HepG2 (cell line): ENCODE measurements around the gene TPRG1. TPM values are rescaled to one million over a fixed set of nuclear protein-coding genes. Genes with fewer than 3 reads are reported as not detected.

ENCODE experiments used
- ATAC-seq: fragments of 200-7000 bp; cut with Tn5 transposase; 3 replicates; pipeline ENCODE4 v1.9.1; 2020; ENCODE audit warnings: mild to moderate bottlenecking, moderate library complexity
- BruUV-seq: library from RNA; stranded (reverse); fragments of 400-500 nt; replicated peaks from 2 replicates; lab custom pipeline; 2021; lab: Mats Ljungman, UMichigan
- CTCF ChIA-PET: fragments of 300-600 bp; formaldehyde crosslinking; extraction: SDS; loops from one replicate; lab custom pipeline; 2021; ENCODE audit warnings: low total read pairs, inconsistent platforms, low intra/inter-chr PET ratio; lab: Yijun Ruan, JAX
- POLR2A ChIA-PET: fragments of 350-600 bp; sonication (Branson Sonifier 250); formaldehyde crosslinking; loops from one replicate; lab custom pipeline; 2020; ENCODE audit warnings: antibody characterized with exemption, inconsistent platforms; lab: Yijun Ruan, JAX
- DNase-seq: peaks from one replicate; pipeline ENCODE4 v3.0.0-alpha.2; 2015; ENCODE audit warnings: low spot score
- FAIRE-seq: peaks from 3 replicates; lab custom pipeline; 2011; peaks lifted over from hg19 to GRCh38; lab: Jason Lieb, UNC
- H2AFZ ChIP-seq: one replicate; pipeline ENCODE4 v1.6.1; 2011; ENCODE audit warnings: low read length, inconsistent platforms
- H3K27ac ChIP-seq: fragments of 300-600 bp; 3 replicates; pipeline ENCODE4 v1.8.0; 2011; ENCODE audit warnings: mixed run types, mild to moderate bottlenecking, mixed read lengths, low read length, inconsistent platforms; ENCODE audit not compliant: insufficient read depth; ENCODE audit errors: extremely low read length
- H3K27me3 ChIP-seq, 2 experiments: fragments of 200-600 bp in 1 of 2; 2 replicates in 1 of 2; 3 replicates in 1 of 2; pipeline versions ENCODE4 v1.6.0 to v1.8.0; 2011; ENCODE audit warnings: low read length in 2 of 2, mild to moderate bottlenecking in 2 of 2, moderate library complexity in 2 of 2, inconsistent platforms in 1 of 2; ENCODE audit not compliant: insufficient read depth in 2 of 2, control insufficient read depth in 1 of 2
- H3K36me3 ChIP-seq, 2 experiments: fragments of 200-600 bp in 1 of 2; replicated peaks in 1 of 2; 2 replicates in 1 of 2; 3 replicates in 1 of 2; pipeline versions ENCODE4 v1.5.1 to v1.8.0; 2011; ENCODE audit warnings: low read length in 2 of 2, inconsistent platforms in 1 of 2; ENCODE audit not compliant: insufficient read depth in 2 of 2, control insufficient read depth in 1 of 2
- H3K4me1 ChIP-seq: 2 replicates; pipeline ENCODE4 v1.5.1; 2012; ENCODE audit warnings: low read length, inconsistent platforms; ENCODE audit not compliant: insufficient read depth
- H3K4me2 ChIP-seq: 2 replicates; pipeline ENCODE4 v1.6.0; 2011; ENCODE audit warnings: low read depth, low read length, inconsistent platforms
- H3K4me3 ChIP-seq, 3 experiments: fragments of 200-600 bp in 1 of 3; sonication (generic), shearing (Covaris generic) in 1 of 3; replicated peaks in 1 of 3; 2 replicates each; pipeline ENCODE4 v1.5.1; 2011 to 2016; ENCODE audit warnings: low read length in 3 of 3, inconsistent platforms in 2 of 3, low read depth in 2 of 3, mild to moderate bottlenecking in 2 of 3, control low read depth in 1 of 3, mixed read lengths in 1 of 3; ENCODE audit not compliant: insufficient read depth in 1 of 3
- H3K79me2 ChIP-seq: one replicate; pipeline ENCODE4 v1.6.1; 2011; ENCODE audit warnings: low read length, inconsistent platforms; ENCODE audit not compliant: insufficient read depth
- H3K9ac ChIP-seq: 2 replicates; pipeline ENCODE4 v1.6.0; 2011; ENCODE audit warnings: mild to moderate bottlenecking, low read depth, low read length, inconsistent platforms; ENCODE audit not compliant: insufficient read depth
- H3K9me3 ChIP-seq: 2 replicates; pipeline ENCODE4 v1.5.1; 2012; ENCODE audit warnings: mild to moderate bottlenecking, low read length
- H4K20me1 ChIP-seq: 2 replicates; pipeline ENCODE4 v1.6.0; 2011; ENCODE audit warnings: inconsistent platforms, mild to moderate bottlenecking, low read length, moderate library complexity; ENCODE audit not compliant: insufficient read depth
- CAMTA2 ChIP-seq: sonication (generic); formaldehyde crosslinking; IDR thresholded peaks from 2 replicates; pipeline ENCODE4 v1.4.0; 2020; ENCODE audit warnings: mild to moderate bottlenecking, missing genetic modification reagents, borderline replicate concordance
- ETV6 ChIP-seq: sonication (generic); formaldehyde crosslinking; conservative IDR thresholded peaks from 2 replicates; pipeline ENCODE4 v1.4.0; 2020; ENCODE audit warnings: missing genetic modification reagents
- FOXO1 ChIP-seq: sonication (generic); formaldehyde crosslinking; IDR thresholded peaks from 2 replicates; pipeline ENCODE4 v1.4.0; 2020; ENCODE audit warnings: missing genetic modification reagents
- IKZF4 ChIP-seq: sonication (generic); formaldehyde crosslinking; IDR thresholded peaks from 2 replicates; pipeline ENCODE4 v1.5.1; 2020; ENCODE audit warnings: borderline replicate concordance, mild to moderate bottlenecking, low read depth, missing genetic modification reagents; ENCODE audit errors: not compliant biosample characterization
- RXRB ChIP-seq: IDR thresholded peaks from 2 replicates; pipeline ENCODE4 v1.6.1; 2016; ENCODE audit warnings: borderline replicate concordance, missing genetic modification reagents, missing compliant biosample characterization
- SMAD9 ChIP-seq: sonication (generic); formaldehyde crosslinking; IDR thresholded peaks from 2 replicates; pipeline ENCODE4 v1.5.1; 2020; ENCODE audit warnings: mild to moderate bottlenecking, missing genetic modification reagents
- TEAD2 ChIP-seq: sonication (generic); formaldehyde crosslinking; IDR thresholded peaks from 2 replicates; pipeline ENCODE4 v1.9.0; 2021; ENCODE audit warnings: missing genetic modification reagents
- ZNF552 ChIP-seq: sonication (generic); formaldehyde crosslinking; IDR thresholded peaks from 2 replicates; pipeline ENCODE4 v1.9.0; 2022; ENCODE audit warnings: missing genetic modification reagents, mild to moderate bottlenecking, borderline replicate concordance
- ZNF629 ChIP-seq: sonication (generic); formaldehyde crosslinking; conservative IDR thresholded peaks from 2 replicates; pipeline ENCODE4 v1.5.0; 2020; ENCODE audit warnings: missing genetic modification reagents
- WGBS: methylation state at CpG from one replicate; pipeline ENCODE4 v1.1.6; 2017; ENCODE audit warnings: low lambda C conversion rate; 5-methylcytosine and 5-hydroxymethylcytosine counted together
- in situ Hi-C: cut with HindIII; loops from 2 replicates; pipeline ENCODE4 v1.10.0; 2017; ENCODE audit warnings: low pct_unique_long_range_greater_than_20kb; ENCODE audit not compliant: extremely low pct_ligation_motif_present
- intact Hi-C: fragments of 100-400 bp; cut with micrococcal nuclease; formaldehyde crosslinking; loops from one replicate; pipeline ENCODE4 v1.10.0; 2022; ENCODE audit not compliant: unreplicated experiment
- polyA plus RNA-seq, 8 experiments: library from polyadenylated mRNA; depleted of rRNA in 3 of 8; stranded (reverse) in 7 of 8; unstranded in 1 of 8; fragments of >200 nt; fragmentation: Illumina TruSeq in 4 of 8; extraction: Trizol in 4 of 8; gene quantifications; 2 replicates each; pipeline versions ENCODE4 v1.2.1 to v1.2.3, GENCODE V29; 2011 to 2016; ENCODE audit warnings: low read depth in 4 of 8, missing spikeins in 1 of 8, mixed read lengths in 1 of 8; ENCODE audit not compliant: insufficient read depth in 1 of 8
- total RNA-seq, 5 experiments: library from RNA; depleted of rRNA; stranded (reverse); fragments of >200 nt; fragmentation: Illumina TruSeq; extraction: Trizol; gene quantifications; 2 replicates each; pipeline ENCODE4 v1.2.3, GENCODE V29; 2016; ENCODE audit warnings: low read depth in 1 of 5
- TF ChIP-seq, protein P1 (sequence below): sonication (generic); formaldehyde crosslinking; IDR thresholded peaks from 2 replicates; pipeline ENCODE4 v1.8.1; 2022; ENCODE audit warnings: low read depth, mild to moderate bottlenecking, missing genetic modification reagents
- TF ChIP-seq, protein P2 (sequence below): sonication (generic); formaldehyde crosslinking; IDR thresholded peaks from 2 replicates; pipeline ENCODE4 v1.8.0; 2022; ENCODE audit warnings: missing genetic modification reagents, mild to moderate bottlenecking, borderline replicate concordance
- TF ChIP-seq, protein P3 (sequence below): sonication (generic); formaldehyde crosslinking; IDR thresholded peaks from 2 replicates; pipeline ENCODE4 v1.5.0; 2020; ENCODE audit warnings: missing genetic modification reagents
- TF ChIP-seq, protein P4 (sequence below): sonication (generic); formaldehyde crosslinking; IDR thresholded peaks from 2 replicates; pipeline ENCODE4 v1.8.1; 2023; ENCODE audit warnings: missing genetic modification reagents, mild to moderate bottlenecking, borderline replicate concordance
- TF ChIP-seq, protein P5 (sequence below): sonication (generic); formaldehyde crosslinking; conservative IDR thresholded peaks from 2 replicates; pipeline ENCODE4 v1.8.0; 2022; ENCODE audit warnings: mild to moderate bottlenecking, moderate library complexity, missing genetic modification reagents

The TPRG1 gene
- total and polyA plus RNA-seq, 2 of the 13 experiments (the other 11 are each of a cell fraction or from before 2014, with no cell fraction given) = 0.17 TPM; not detected in 1

DNA sequence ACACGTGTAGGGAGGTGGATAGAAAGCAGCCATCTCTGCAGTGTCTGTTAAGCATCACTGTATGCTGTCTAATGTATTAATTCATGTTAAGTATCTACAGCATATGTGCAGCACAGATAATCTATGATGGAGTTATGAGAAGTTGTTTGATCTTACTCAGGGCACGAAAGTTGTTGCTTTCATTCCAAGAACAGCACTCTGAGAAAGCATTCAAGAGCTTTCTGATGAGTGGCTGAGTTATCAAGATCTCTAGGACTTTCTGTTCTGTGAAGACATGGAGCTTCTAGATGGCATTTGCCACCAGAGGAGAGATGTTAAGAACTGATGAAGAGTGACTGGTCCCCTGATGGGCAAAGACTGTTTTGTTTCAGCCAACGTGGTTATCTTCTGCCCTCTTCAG, 22.6 kb upstream of the TPRG1 start:
- intact Hi-C loops = loop anchor here (2.0 to 10.0 kb wide), 4 partner anchors 104 to 1532 kb away; no protein-coding TSS in a partner anchor
- TF ChIP-seq, protein P1, sequence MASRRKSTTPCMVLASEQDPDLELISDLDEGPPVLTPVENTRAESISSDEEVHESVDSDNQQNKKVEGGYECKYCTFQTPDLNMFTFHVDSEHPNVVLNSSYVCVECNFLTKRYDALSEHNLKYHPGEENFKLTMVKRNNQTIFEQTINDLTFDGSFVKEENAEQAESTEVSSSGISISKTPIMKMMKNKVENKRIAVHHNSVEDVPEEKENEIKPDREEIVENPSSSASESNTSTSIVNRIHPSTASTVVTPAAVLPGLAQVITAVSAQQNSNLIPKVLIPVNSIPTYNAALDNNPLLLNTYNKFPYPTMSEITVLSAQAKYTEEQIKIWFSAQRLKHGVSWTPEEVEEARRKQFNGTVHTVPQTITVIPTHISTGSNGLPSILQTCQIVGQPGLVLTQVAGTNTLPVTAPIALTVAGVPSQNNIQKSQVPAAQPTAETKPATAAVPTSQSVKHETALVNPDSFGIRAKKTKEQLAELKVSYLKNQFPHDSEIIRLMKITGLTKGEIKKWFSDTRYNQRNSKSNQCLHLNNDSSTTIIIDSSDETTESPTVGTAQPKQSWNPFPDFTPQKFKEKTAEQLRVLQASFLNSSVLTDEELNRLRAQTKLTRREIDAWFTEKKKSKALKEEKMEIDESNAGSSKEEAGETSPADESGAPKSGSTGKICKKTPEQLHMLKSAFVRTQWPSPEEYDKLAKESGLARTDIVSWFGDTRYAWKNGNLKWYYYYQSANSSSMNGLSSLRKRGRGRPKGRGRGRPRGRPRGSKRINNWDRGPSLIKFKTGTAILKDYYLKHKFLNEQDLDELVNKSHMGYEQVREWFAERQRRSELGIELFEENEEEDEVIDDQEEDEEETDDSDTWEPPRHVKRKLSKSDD = no peak
- TF ChIP-seq TEAD2 (CRISPR knock-in tag) (no peak), CAMTA2 (no peak), SMAD9 (no peak), ETV6 (CRISPR knock-in tag) (no peak), IKZF4 (no peak), ZNF552 (CRISPR knock-in tag) (no peak), ZNF629 (CRISPR knock-in tag) (no peak), RXRB (CRISPR knock-in tag) (no peak), FOXO1 (CRISPR knock-in tag) (no peak)
- TF ChIP-seq, protein P2, sequence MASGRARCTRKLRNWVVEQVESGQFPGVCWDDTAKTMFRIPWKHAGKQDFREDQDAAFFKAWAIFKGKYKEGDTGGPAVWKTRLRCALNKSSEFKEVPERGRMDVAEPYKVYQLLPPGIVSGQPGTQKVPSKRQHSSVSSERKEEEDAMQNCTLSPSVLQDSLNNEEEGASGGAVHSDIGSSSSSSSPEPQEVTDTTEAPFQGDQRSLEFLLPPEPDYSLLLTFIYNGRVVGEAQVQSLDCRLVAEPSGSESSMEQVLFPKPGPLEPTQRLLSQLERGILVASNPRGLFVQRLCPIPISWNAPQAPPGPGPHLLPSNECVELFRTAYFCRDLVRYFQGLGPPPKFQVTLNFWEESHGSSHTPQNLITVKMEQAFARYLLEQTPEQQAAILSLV = no peak
- TF ChIP-seq, protein P3, sequence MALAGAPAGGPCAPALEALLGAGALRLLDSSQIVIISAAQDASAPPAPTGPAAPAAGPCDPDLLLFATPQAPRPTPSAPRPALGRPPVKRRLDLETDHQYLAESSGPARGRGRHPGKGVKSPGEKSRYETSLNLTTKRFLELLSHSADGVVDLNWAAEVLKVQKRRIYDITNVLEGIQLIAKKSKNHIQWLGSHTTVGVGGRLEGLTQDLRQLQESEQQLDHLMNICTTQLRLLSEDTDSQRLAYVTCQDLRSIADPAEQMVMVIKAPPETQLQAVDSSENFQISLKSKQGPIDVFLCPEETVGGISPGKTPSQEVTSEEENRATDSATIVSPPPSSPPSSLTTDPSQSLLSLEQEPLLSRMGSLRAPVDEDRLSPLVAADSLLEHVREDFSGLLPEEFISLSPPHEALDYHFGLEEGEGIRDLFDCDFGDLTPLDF (CRISPR knock-in tag) = no peak
- TF ChIP-seq, protein P4, sequence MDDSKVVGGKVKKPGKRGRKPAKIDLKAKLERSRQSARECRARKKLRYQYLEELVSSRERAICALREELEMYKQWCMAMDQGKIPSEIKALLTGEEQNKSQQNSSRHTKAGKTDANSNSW (CRISPR knock-in tag) = no peak
- TF ChIP-seq, protein P5, sequence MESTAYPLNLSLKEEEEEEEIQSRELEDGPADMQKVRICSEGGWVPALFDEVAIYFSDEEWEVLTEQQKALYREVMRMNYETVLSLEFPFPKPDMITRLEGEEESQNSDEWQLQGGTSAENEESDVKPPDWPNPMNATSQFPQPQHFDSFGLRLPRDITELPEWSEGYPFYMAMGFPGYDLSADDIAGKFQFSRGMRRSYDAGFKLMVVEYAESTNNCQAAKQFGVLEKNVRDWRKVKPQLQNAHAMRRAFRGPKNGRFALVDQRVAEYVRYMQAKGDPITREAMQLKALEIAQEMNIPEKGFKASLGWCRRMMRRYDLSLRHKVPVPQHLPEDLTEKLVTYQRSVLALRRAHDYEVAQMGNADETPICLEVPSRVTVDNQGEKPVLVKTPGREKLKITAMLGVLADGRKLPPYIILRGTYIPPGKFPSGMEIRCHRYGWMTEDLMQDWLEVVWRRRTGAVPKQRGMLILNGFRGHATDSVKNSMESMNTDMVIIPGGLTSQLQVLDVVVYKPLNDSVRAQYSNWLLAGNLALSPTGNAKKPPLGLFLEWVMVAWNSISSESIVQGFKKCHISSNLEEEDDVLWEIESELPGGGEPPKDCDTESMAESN (CRISPR knock-in tag) = no peak
- no peak for DNase-seq
- ChIA-PET CTCF (no interaction called here), POLR2A (no interaction called here)
- WGBS = 24% methylated on average over 3 of the region's 3 CpGs
- ATAC-seq = no peak
- Histone ChIP-seq H3K4me2 (no peak overlapping the region), H3K27me3 (no peaks in the 10 kb centered on the region; a peak in 2 of 5 replicates), H3K4me3 (no peak overlapping the region), H3K9me3 (no peaks in the 10 kb centered on the region), H3K27ac (no peak overlapping the region), H3K36me3 (no peaks in the 10 kb centered on the region), H3K4me1 (peaks cover 10% of the 10 kb centered on the region), H2AFZ (no peak overlapping the region), H3K9ac (no peak overlapping the region), H3K79me2 (no peaks in the 10 kb centered on the region), H4K20me1 (no peaks in the 10 kb centered on the region)
- in situ Hi-C loops = loop anchor here (10.0 kb wide), 1 partner anchor 1404 kb away; the partner anchor contains the start of gene BCL6
- no TSS peak for BruUV-seq
- FAIRE-seq = no peak
